IPS-11a (cell line): Measurements from ENCODE around the gene TRIM69.

Experiments used
- H3K4me3 ChIP-seq: one replicate; pipeline ENCODE4 v1.5.1; 2013; ENCODE audit warnings: low read depth, low read length, control low read depth

The TRIM69 gene

GRCh38 chr15:44798826-44799225 is 62.5 kb downstream of the TRIM69 start:
- no peak overlapping the region for H3K4me3 ChIP-seq

- H3K4me3 ChIP-seq = no peak overlapping the region
These were observed 65.0 kb downstream of the TRIM69 start for GRCh38 chr15:44801364-44801763.

GRCh38 chr15:44801797-44802196 is 65.5 kb downstream of the TRIM69 start:
- H3K4me3 ChIP-seq = no peak overlapping the region

GRCh38 chr15:44802336-44802735 is 66.0 kb downstream of the TRIM69 start:
- H3K4me3 ChIP-seq = no peak overlapping the region

- no peak overlapping the region for H3K4me3 ChIP-seq
These were observed 68.1 kb downstream of the TRIM69 start for GRCh38 chr15:44804298-44805046.

- H3K4me3 ChIP-seq = no peak overlapping the region
These were observed 72.2 kb downstream of the TRIM69 start for GRCh38 chr15:44808557-44808956.

- no peak overlapping the region for H3K4me3 ChIP-seq
These were observed 73.9 kb downstream of the TRIM69 start for GRCh38 chr15:44810237-44810636.

GRCh38 chr15:44811337-44811736 is 75.0 kb downstream of the TRIM69 start:
- H3K4me3 ChIP-seq = no peak overlapping the region

- H3K4me3 ChIP-seq = no peak overlapping the region
These were observed 75.7 kb downstream of the TRIM69 start for GRCh38 chr15:44812029-44812517.

- no peak overlapping the region for H3K4me3 ChIP-seq
These were observed 76.9 kb downstream of the TRIM69 start for GRCh38 chr15:44813231-44813630.
